ENCODE data around the gene TSGA10IP.

TSGA10IP gene

GRCh38 chr11:65945430-65945911, at the start of gene TSGA10IP:
TSGA10IP (plus strand) TSS chr11:65945480; CDS start chr11:65945676, 196 bp downstream.
- DNase-seq (ENCODE audit: low read depth) = no peak
- no peak within 1 kb of the TSS for H3K4me3 ChIP-seq (ENCODE audit: low read depth, low read length)
- no peak for TF ChIP-seq MYC (IDR thresholded peaks at IDR 0.05; ENCODE audit: low read depth, low read length)
- TF ChIP-seq POLR2A (IDR thresholded peaks at IDR 0.05; ENCODE audit: extremely low read depth, insufficient read length) = no peak
- TF ChIP-seq CTCF (IDR thresholded peaks at IDR 0.05; ENCODE audit: low read depth, low read length) = no peak
- TF ChIP-seq, protein P1, sequence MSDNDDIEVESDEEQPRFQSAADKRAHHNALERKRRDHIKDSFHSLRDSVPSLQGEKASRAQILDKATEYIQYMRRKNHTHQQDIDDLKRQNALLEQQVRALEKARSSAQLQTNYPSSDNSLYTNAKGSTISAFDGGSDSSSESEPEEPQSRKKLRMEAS (IDR thresholded peaks at IDR 0.05; ENCODE audit: low read depth, low read length) = no peak

DNA sequence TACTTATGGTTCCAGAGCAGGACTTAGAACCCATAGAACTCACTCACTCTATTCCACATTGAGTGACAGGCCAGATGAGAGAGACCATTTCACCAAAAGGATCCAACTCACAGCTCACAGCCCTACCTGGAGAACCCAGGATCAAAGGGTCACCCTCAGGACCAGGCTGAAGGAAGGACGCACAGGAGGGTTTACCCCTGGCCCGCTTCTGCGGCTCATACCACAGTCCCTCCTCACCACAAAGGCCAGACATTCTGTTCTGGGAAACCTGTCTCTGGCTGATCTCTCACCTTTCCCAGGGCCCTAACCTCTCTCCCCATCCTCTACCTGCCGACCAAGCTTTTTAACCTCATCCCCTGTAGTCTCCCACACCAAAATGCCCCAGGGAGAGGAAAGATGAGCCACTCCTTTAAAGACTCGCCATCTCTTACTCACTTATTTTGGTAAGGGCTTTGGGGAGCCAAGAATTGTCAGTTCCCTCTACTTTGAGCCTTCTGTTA, 49.7 kb upstream of the TSGA10IP start:
- no peak overlapping the region for H3K4me3 ChIP-seq (ENCODE audit: low read depth, low read length)
- no peak for TF ChIP-seq MYC (IDR thresholded peaks at IDR 0.05; ENCODE audit: low read depth, low read length)
- no peak for TF ChIP-seq POLR2A (IDR thresholded peaks at IDR 0.05; ENCODE audit: extremely low read depth, insufficient read length)
- TF ChIP-seq, protein P1 (IDR thresholded peaks at IDR 0.05; ENCODE audit: low read depth, low read length) = no peak
- TF ChIP-seq CTCF (IDR thresholded peaks at IDR 0.05; ENCODE audit: low read depth, low read length) = no peak
- DNase-seq (ENCODE audit: low read depth) = no peak

GRCh38 chr11:65896034-65896999, 49.0 kb upstream of the TSGA10IP start:
- H3K4me3 ChIP-seq (ENCODE audit: low read depth, low read length) = no peak overlapping the region
- TF ChIP-seq, protein P1 (IDR thresholded peaks at IDR 0.05; ENCODE audit: low read depth, low read length) = no peak
- TF ChIP-seq POLR2A (IDR thresholded peaks at IDR 0.05; ENCODE audit: extremely low read depth, insufficient read length) = no peak
- TF ChIP-seq MYC (IDR thresholded peaks at IDR 0.05; ENCODE audit: low read depth, low read length) = no peak
- no peak for TF ChIP-seq CTCF (IDR thresholded peaks at IDR 0.05; ENCODE audit: low read depth, low read length)
- no peak for DNase-seq (ENCODE audit: low read depth)

DNA sequence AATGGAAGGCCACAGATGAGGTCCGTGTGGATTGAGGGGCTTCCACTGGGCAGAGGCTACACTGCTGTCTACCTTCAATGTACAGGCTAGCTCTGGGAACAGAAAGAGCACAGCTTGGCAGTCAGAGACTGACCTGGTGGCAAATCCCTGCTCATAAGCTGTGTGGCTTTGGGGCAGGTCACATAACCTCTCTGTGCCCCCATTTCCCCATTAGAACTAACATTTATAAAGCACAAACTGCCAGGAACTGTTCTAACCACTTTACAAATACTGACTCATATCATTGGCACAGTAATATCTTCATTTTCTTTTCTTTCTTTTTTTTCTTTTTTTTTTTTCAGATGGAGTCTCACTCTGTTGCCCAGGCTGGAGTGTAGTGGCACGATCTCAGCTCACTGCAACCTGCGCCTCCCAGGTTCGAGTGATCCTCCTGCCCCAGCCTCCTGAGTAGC, 48.2 kb upstream of the TSGA10IP start:
- TF ChIP-seq CTCF (IDR thresholded peaks at IDR 0.05; ENCODE audit: low read depth, low read length) = no peak
- TF ChIP-seq POLR2A (IDR thresholded peaks at IDR 0.05; ENCODE audit: extremely low read depth, insufficient read length) = no peak
- TF ChIP-seq, protein P1 (IDR thresholded peaks at IDR 0.05; ENCODE audit: low read depth, low read length) = no peak
- no peak for TF ChIP-seq MYC (IDR thresholded peaks at IDR 0.05; ENCODE audit: low read depth, low read length)
- no peak for DNase-seq (ENCODE audit: low read depth)
- no peak overlapping the region for H3K4me3 ChIP-seq (ENCODE audit: low read depth, low read length)

- no peak for DNase-seq (ENCODE audit: low read depth)
- TF ChIP-seq MYC (IDR thresholded peaks at IDR 0.05; ENCODE audit: low read depth, low read length) = no peak
- TF ChIP-seq POLR2A (IDR thresholded peaks at IDR 0.05; ENCODE audit: extremely low read depth, insufficient read length) = no peak
- TF ChIP-seq, protein P1 (IDR thresholded peaks at IDR 0.05; ENCODE audit: low read depth, low read length) = no peak
- TF ChIP-seq CTCF (IDR thresholded peaks at IDR 0.05; ENCODE audit: low read depth, low read length) = no peak
Measured at GRCh38 chr11:65898656-65899355, 46.5 kb upstream of the TSGA10IP start.

More at GRCh38 chr11:65898656-65899355, 46.5 kb upstream of the TSGA10IP start:
- peak overlapping the region; percentile 90 for H3K4me3 ChIP-seq (ENCODE audit: low read depth, low read length)

Data from NB4 (cell line).